HG03175 (cell line): ENCODE data around the gene WAPL.
A peak's percentile ranks its signal among the peaks of the same experiment; 100 is the strongest.

Experiments
- ATAC-seq: cut with Tn5 transposase; IDR thresholded peaks from one replicate; pipeline ENCODE4 v1.9.1; 2021; ENCODE audit warnings: mild to moderate bottlenecking, moderate library complexity; ENCODE audit not compliant: unreplicated experiment

WAPL gene

DNA sequence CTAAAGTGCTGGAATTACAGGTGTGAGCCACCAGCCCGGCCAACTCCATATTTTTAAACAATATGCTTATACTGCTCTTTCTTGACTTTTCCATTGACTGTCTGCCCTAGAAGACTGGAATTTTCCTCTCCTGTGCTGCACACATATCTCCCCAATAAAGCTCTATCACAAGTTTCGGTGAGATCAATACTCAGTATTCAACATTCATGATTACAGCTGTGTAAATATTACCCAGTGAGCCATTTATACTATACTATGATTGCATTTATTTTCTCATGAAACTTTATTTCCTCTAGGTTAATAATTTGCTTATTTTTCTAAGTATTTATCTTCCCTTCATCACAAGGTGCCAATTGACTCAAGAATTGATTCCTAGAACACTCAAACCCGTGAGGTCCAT is 106.5 kb downstream of the WAPL start:
- no peak for ATAC-seq

DNA sequence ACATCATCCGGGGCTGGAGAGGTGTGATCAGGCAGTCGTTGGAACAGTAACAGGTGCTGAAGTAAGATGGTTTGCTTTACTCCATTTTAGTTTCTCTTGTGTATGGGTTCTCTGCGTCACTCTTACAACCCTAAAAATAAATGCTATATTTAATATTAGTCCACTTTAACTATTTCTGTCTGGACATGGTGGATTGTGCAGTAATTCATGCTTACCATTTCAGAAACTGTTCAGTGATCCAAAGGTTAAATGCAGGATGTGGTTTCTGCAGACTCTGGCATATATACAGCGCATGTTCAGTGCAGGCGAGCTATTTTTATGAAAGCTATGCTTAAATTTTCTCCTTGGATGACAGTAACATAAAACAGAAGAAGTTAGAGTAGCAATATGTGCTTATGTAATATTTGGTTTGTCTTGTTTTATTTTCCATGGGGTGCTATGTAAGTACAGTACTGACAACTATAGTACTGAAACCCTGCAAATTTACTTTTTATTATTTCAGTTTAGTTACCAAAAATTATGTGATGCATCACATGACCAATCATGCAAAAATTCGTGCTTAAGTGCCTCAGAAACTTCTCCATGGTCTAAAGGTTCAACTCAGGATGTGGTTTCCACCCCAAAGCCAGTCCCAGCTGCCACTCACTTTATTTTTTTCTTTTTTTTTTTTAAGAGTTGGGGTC is 108.4 kb downstream of the WAPL start:
- ATAC-seq: peak; percentile 81

DNA sequence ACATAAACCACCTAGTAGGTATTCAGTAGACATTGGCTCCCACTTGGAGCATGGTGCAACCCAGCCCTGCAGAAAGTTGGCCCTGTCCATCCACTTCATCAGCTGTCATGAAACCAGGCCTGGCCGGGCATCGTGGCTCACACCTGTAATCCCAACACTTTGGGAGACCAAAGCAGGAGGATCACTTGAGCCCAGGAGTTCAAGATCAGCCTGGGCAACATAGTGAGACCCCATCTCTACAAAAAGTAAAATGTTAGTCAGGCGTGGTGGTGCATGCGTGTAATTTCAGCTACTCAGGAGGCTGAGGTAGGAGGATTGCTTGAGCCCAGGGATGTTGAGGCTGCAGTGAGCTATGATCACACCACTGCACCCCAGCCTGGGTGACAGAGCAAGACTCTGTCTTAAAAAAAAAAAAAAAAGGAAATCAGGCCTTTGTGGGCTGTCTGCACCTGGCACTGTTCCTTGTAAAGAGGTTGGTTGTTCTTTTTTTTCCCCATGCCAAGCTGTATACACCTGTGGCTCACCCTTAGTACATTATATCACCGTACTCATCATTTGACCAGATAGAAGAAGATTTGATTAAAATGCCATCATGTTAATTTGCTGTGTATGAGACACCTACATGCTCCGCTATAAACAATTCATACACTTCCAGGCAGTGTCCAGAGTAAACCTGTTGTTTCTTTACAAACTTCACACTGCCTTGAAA is 109.6 kb downstream of the WAPL start:
- ATAC-seq: no peak

DNA sequence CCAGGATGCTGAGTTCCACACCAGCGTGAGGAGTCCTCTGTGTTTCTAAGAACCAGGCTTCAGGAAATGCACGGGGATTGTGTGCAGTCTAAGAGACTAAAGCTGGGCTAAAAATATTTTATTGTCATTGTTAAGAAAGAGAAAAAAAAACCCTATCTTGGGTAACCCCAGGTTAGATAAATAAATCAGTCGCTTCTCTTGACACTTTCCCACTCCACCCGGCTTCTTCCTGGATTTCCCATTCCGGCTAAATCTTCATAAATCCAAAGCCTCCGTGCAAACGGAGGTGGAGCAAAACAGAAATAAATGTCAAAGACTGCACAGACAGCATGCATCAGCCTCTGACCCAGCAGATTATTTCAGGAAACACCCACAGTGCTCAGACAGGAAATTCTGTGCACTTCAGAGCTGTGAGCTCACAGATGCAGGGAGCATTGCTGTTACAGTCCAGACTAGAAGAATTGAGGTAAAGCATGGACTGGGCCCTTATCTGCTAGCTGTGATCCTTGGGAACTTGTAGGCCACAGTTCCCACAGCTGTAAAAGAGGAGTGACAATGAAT is 110.2 kb downstream of the WAPL start:
- ATAC-seq: no peak

DNA sequence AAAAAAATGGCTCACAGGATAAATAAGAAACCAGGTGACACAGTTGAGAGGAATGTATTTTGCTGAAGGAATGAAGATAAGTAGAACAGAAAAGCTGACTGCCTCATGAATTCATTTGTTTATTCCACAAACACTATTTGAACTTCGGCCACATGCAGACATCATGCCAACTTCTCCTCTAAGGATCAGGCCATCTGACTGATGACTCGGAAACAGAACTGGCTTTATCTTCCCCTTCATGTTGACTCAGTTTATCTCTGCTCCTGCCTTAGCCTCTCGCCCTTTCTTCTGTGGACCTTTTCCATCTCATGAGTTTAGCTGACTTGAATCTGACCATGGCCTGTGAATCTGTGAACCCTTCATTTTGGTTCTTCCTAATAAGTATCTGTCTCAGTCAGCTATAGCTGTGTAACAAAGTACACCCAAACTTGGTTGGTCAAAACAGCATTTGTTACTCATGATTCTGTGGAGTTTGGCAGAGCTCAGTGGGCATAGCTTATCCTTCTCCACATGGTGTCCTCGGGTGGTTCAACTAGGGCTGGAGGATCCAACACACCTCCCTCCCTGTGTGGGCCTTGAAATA is 111.0 kb downstream of the WAPL start:
- no peak for ATAC-seq

DNA sequence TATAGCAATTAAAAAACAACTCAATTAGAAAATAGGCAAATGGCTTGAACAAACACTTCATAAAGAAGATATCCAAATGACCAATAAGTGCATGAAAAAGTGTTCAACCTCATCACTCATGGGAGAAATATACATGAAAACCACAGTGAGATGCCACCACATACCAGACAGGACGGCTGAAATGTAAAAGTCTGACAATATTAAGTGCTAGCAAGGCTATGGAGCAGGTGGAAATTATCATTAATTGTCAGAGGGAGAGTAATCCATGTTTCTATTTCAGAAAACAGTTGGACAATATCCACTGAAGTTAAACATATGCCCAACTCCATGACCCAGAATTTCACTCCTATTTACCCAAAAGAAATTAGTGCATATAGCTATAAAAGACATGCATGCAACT is 112.4 kb downstream of the WAPL start:
- ATAC-seq: no peak

DNA sequence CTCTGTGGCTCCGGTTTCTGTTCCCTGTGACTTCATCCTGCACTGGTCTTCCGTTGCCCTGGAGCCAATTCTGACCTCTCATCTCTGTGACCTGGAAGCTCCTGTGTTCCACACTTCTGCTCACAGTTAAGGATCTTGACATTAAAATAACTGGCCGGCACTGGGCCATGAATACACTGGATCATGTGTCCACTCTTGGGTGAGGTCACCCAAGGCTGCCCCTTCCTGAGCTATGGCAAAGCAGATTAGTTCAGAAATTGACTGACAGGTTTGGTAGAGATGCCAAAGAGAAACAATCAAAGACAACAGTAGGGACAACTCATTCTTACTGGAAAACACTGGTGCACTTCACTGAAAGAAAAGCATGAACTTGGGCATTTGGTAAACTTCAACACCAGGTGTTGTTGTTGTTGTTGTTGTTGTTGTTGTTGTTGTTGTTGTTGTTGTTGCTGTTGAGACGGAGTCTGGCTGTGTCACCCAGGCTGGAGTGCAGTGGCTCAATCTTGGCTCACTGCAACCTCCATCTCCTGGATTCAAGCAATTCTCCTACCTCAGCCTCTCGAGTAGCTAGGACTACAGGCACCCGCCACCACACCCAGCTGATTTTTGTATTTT is 118.3 kb downstream of the WAPL start:
- ATAC-seq: no peak

DNA sequence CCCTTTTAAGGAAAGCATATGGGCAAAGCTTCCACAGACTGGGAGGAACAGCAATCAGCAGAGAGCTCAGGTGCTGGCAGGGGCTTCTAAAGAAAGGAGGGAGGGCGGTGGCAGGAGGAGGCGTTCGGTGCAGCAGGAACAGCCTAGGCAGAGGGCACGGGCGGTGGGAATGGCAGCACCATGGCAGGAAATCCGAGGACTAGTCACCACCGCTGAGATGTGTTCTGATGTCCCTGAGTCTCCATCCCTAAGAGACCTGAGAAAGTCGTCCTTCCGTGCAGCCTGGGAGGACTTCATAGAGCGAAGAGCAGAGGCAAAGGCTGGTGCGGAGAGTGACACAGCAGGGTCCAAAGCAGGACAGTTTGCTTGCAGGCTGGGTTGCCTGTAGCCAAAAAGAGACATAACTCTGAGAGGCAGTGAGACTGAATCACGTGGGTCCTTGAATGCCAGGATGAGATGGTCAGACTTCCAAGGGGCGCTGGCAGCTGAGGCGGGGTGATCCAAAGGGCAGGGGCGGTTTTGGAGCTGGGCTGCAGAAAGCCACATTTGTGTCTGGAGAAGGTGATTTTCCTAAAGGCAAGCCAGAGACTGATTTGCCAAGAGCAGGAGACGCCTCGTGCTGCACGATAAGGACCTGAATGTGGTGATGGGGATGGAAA is 119.2 kb downstream of the WAPL start:
- no peak for ATAC-seq

DNA sequence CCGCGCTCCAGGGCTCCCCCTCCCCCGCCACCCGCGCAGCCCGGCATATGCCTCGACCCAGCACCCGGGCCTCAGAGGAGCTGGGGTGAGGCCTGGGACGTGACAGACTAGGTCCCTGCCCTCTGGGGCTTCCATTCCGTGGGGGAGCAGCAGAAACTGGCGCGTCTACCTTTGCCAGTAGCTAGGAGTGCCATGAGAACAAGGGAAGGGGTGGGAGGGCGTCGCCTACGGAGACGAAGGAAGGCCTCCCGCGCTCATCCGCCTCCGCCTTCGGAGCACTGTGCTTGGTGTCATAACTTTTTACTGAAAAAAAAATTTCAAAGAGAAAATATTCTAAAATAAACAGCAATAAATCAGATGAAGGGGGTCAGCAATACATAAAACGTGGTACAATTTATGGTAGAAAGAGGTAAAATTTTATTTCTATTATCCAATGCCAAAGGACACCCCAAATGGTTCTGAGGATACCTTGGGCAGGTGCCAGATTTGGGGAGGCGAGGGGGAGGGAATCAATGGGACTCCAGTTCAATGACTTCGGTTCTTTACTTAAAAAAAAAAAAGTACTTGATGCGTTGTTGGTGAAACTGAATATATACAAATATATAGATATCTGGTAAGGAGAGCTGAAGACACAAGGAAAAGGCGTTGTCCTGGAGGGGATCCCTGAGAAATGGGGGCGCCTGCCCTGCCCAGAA is 119.9 kb downstream of the WAPL start:
- no peak for ATAC-seq

DNA sequence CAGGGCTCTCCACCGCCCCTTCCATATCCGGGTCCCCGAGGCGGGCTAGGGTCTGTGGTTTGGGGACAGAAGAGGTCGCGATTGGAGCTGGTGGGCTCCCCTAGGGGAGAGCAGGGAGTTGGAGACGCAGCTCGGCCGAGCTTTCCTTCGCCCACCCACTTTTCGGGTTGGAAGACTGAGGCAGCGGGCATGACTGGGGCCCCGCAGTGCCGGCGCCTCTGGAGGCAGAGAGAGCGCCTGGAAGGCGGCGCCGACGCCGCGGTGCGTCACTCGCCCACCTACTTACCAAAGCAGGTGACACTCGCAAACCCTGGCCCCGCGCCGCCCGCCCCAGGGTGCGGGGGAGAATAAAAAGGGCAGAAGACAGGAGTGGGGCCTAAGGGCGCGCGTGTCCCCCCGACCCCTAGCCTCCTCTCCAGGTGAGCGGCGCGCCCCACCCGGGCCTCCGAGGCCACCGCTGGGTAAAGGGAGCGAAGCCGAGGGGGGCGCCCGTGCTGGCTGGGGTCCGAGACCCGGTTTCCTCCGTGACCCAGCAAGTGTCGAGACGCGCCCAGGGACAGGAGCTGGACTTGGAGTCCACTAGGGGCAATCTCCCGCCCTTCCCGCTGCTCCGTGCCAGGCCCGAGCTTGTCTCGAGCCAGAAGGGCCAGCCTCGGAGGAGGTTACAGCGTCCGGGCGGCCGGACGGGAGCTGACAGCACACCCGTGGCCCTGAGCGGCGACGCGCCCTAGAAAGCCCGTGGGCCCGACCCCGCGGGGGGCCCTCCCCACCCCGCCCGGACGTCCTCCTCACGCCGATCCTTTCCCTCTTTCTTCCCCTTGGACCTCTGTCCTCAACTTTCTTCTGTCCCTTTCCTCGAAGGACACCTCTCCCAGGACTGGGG is 120.6 kb downstream of the WAPL start:
- peak; percentile 37 for ATAC-seq

DNA sequence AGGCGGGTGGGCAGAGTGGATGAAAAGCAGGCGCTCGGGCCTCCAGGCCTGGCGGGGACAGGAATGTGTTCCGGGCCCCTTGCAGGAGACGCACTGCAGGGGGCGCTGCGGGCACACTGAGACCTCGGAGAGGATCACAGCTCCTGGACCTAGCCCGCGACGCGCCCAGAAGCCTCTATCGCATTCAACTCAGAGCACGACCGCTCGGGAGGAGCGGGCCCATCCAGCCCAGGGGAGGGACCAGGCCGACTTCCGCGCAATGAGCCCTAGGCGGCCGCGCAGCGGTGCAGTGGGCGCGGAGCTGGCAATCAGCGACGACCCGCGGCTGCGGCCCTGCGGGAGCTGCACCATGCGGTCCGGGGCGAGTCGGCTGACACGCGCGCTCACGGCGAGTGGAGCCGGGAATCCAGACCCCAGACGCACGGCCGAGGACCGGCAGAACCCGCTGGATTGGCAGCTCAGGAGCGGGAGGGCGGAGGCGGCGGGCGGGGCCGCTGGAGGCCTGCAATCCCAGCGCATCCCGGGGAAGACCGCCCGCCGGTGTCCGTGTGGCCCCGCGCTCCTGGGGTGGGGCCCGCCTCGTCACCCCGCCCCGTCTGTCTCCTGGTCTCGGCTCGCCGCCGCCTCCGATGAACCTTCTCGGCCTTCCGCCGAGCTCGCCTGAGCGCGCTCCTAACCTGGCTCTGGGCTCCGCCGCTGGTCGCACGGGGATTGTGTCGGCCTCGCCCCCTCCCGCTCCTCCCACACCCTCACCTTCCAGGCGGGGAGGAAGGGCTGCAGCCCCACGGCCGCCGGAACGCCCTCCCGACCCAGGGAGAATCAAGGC is 121.5 kb downstream of the WAPL start:
- peak; percentile 91 for ATAC-seq

DNA sequence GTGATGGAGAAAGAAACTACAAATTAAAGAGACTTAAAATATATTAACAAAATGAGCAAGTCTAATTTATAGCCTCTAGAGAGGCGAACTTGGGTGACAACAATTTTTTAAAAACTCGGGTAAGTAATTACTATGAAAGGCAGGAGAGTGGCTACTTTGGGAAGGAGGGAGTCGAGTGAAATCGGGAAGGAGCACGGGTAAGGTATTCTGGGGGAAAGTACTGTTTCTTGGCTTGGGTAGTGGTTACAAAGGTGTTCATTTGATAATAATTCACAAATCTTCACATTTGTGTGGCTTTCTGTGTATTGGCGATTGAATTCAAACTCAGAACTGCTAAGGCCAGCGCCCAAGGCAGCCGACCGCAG is 122.1 kb downstream of the WAPL start:
- no peak for ATAC-seq

DNA sequence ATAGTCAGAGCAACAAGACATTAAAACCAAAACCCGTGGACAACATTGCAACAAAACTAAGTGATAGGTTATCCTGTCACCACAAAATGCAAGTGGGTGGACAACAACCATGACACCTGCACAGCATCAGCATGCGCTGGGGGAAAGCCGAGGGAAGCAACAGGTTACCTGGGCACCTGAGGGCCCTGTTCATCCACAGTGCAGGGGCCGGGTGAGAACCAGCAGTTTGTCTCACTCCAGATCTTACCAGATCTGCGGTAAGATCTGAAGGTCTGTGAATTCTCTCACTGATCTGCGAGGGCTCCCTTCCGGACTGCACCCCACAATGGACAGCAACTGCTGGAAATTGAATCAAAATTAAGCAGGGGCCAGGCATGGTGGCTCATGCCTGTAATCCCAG is 124.5 kb downstream of the WAPL start:
- ATAC-seq: no peak

DNA sequence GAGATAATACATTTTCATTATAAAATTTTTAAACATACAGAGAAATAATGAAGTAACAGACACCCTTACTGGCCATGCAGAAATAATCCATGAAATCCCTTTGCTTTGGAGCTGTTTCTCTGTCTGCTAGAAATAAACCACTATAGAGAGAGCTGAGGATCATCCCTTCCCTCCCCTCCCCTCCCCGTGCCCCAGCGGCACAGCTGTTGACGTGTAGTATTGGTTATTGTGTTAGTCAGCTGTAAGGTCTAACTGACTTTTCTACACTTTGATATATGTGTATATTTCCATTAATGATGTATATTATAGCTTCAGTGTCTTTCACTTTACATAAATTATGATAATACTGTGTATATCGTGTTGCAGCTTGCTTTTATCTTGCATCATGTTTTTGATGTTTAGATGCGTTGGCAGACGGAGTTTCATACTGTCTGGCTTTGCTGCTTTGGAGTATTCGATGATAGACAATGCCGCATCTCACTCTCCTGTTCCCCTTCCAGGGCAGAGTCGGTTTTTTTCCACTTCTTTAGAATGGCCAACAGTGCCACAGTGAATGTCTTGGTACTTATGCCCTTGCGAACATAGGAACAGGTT is 127.6 kb downstream of the WAPL start:
- no peak for ATAC-seq

DNA sequence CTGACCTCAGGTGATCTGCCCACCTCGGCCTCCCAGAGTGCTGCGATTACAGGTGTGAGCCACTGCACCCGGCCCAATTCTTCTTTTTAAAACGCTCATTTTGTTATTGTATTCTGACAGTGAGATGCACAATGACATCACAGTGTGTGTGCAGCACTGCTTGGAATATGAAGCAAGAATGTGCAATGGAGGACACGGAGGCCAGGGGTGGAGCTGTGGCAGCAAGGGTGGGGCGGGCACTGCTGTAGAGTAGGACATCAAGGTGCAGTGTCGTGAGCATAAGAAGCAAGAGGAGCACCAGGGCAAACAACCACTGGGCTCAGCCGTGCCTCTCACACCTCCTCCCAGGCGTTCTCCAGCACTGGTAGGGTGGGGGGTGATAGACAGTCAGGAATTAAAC is 128.2 kb downstream of the WAPL start:
- no peak for ATAC-seq

DNA sequence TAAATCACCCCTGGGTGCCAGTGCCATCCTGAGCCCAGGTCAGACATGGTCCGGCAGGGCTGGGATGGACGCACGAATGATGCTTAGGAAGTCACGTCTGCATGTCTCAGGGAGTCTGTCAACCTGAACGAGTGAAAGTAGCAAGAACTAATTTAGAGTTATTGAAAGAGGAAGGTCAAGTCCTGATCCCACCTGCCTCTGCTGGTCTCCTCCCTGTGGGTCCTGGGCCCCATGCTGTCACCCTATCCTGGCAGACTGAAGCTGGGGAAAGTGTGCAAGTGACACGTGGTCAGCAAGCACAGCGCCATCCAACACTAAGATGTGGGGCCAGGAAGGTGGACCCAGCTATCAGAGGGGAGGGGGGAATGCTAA is 128.9 kb downstream of the WAPL start:
- peak; percentile 58 for ATAC-seq

DNA sequence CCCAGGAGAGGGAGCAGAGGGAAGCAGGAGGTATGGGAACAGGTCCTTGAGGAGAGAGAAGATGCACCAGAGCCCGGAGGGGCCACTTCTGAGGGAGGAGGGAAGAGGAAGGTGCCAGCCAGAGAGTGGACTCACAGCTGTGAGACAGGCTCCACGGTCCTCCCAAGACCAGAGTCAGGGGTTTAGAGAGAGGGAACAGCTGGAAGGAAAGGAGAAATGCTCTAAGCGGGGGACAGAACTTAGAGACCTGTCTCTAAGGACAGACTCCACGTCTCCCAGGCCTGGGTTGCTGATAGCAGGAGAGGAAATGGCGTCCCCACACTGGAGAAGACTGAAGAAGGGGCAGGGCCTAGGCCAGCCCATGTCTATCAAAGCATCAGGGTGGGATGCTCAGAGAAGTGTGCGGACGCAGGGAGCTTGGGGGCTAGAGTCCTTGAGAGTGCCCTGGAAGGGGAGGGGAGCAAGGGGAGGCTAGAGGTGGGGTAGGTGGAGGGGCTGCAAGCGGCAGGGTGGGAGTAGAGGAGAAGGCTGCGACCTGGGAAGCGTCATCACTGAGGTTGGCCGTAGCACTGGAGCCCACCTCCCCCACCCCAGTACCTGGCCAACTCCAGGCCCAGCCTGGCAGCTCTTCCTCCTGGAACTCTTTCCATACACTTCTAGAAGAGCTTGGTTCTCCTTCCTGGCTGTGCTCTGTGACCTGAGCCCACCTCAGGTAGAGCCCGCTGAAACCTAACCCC is 129.4 kb downstream of the WAPL start:
- no peak for ATAC-seq
